ENCODE results near the gene DAD1. TPM values are rescaled to one million over a fixed set of nuclear protein-coding genes. Genes with fewer than 3 reads are reported as not detected.
A peak's percentile ranks its signal among the peaks of the same experiment; 100 is the strongest.

DAD1 gene
- total and polyA plus RNA-seq, 9 donors: 117 to 310 (median 143) TPM

- intact Hi-C loops (cut with DNase I): no loop called here
- no peaks in the 10 kb centered on the region for H3K36me3 ChIP-seq
- no peak for DNase-seq
- WGBS, 3 donors: 84 to 94% (median 93%) methylated on average over 2 of the region's 2 CpGs
- no peaks in the 10 kb centered on the region for H3K9me3 ChIP-seq
- TF ChIP-seq, protein P1, sequence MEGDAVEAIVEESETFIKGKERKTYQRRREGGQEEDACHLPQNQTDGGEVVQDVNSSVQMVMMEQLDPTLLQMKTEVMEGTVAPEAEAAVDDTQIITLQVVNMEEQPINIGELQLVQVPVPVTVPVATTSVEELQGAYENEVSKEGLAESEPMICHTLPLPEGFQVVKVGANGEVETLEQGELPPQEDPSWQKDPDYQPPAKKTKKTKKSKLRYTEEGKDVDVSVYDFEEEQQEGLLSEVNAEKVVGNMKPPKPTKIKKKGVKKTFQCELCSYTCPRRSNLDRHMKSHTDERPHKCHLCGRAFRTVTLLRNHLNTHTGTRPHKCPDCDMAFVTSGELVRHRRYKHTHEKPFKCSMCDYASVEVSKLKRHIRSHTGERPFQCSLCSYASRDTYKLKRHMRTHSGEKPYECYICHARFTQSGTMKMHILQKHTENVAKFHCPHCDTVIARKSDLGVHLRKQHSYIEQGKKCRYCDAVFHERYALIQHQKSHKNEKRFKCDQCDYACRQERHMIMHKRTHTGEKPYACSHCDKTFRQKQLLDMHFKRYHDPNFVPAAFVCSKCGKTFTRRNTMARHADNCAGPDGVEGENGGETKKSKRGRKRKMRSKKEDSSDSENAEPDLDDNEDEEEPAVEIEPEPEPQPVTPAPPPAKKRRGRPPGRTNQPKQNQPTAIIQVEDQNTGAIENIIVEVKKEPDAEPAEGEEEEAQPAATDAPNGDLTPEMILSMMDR (IDR thresholded peaks at IDR 0.05): no peak
- TF ChIP-seq EP300 (IDR thresholded peaks at IDR 0.05) (no peak), POLR2A (IDR thresholded peaks at IDR 0.05) (no peak)
- no peak overlapping the region for H3K27ac ChIP-seq
- no peaks in the 10 kb centered on the region for H3K27me3 ChIP-seq
- no peak overlapping the region for H3K4me3 ChIP-seq
- H3K4me1 ChIP-seq (ENCODE audit: insufficient read depth): no peaks in the 10 kb centered on the region
Observed at GRCh38 chr14:22601456-22601855, 12.4 kb upstream of the DAD1 start.

DNA sequence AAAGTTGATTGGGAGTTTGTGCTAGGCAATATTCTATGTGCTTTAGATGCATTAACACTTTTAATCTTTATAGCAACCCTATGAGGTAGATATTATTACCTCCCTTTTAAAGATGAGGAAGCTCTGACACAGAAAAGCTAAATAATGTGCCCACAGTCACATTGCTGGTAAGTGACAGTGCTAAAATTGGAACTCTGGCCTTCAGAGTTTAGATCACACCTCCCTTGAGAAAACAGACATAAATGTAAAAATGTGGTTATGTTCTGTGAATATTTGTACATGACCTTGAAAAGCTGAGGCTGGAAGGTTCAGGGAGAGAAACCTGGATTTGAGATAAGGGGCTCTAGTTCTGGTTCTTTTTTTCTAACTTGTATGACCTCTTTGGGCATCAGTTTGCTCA is 11.0 kb upstream of the DAD1 start:
- intact Hi-C loops (cut with DNase I): no loop called here
- Histone ChIP-seq H3K9me3 (no peaks in the 10 kb centered on the region), H3K27ac (no peak overlapping the region), H3K4me3 (no peak overlapping the region), H3K27me3 (no peaks in the 10 kb centered on the region), H3K36me3 (no peaks in the 10 kb centered on the region), H3K4me1 (ENCODE audit: insufficient read depth) (no peaks in the 10 kb centered on the region)
- TF ChIP-seq, protein P1 (IDR thresholded peaks at IDR 0.05): no peak
- no peak for TF ChIP-seq POLR2A (IDR thresholded peaks at IDR 0.05)
- TF ChIP-seq EP300 (IDR thresholded peaks at IDR 0.05): no peak
- no peak for DNase-seq

- Histone ChIP-seq H3K4me1 (ENCODE audit: insufficient read depth) (no peaks in the 10 kb centered on the region), H3K9me3 (no peaks in the 10 kb centered on the region), H3K4me3 (peak overlapping the region; percentile 76), H3K27ac (no peak overlapping the region), H3K27me3 (no peaks in the 10 kb centered on the region), H3K36me3 (no peaks in the 10 kb centered on the region)
- 90 to 94% (median 90%) methylated on average over 3 of the region's 3 CpGs for WGBS, 3 donors
- TF ChIP-seq POLR2A (IDR thresholded peaks at IDR 0.05) (no peak), EP300 (IDR thresholded peaks at IDR 0.05) (no peak)
- TF ChIP-seq, protein P1 (IDR thresholded peaks at IDR 0.05): no peak
- intact Hi-C loops (cut with DNase I): loop anchor here in 1 of 4 donors (10.0 kb wide), 1 partner anchor 165 kb away; the partner anchor contains the start of gene OXA1L
- DNase-seq: no peak
Observed at GRCh38 chr14:22599349-22599748, 10.3 kb upstream of the DAD1 start.

DNA sequence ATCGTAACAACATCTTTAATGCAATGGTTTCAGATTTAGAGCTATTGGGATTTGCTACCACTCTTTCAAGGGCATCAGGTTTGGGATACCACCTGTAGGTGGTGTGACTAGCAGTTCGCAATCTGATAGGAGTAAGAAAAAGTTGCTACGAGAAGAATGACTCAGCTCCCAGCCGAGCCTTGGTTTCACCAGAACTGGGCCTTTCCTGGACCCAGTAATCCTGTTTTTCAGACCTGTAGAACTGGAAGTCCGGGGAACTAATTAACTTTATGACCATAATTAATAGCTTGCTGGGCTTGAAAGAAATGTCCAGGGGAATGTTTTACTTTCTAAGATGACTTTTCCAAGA is 9.8 kb upstream of the DAD1 start:
- Histone ChIP-seq H3K4me1 (ENCODE audit: insufficient read depth) (no peaks in the 10 kb centered on the region), H3K27me3 (no peaks in the 10 kb centered on the region), H3K9me3 (no peaks in the 10 kb centered on the region), H3K36me3 (no peaks in the 10 kb centered on the region), H3K27ac (peak overlapping the region in 1 of 2 donors; percentile 49), H3K4me3 (peak overlapping the region; percentile 76)
- 7 to 8% (median 8%) methylated on average over 5 of the region's 5 CpGs for WGBS, 3 donors
- DNase-seq: peak in 1 of 5 donors; percentile 51
- TF ChIP-seq, protein P1 (IDR thresholded peaks at IDR 0.05): peak in 1 of 3 donors; percentile 6
- TF ChIP-seq EP300 (IDR thresholded peaks at IDR 0.05): no peak
- intact Hi-C loops (cut with DNase I): loop anchor here in 1 of 4 donors (10.0 kb wide), 1 partner anchor 166 kb away; the partner anchor contains the start of gene OXA1L
